ENCODE data around the gene FGFR3. TPM values are rescaled to one million over a fixed set of nuclear protein-coding genes. Genes with fewer than 3 reads are reported as not detected.
A peak's percentile ranks its signal among the peaks of the same experiment; 100 is the strongest.

FGFR3 gene
- total and polyA plus RNA-seq, 9 of the 15 experiments (the other 6 are each of a cell fraction or from before 2014, with no cell fraction given), result 1.2 to 60.4 (median 12.7) TPM

GRCh38 chr4:1784789-1785591 lies 8.1 kb upstream of the FGFR3 start (continued):
- TF ChIP-seq MNT (conservative IDR thresholded peaks at IDR 0.05), result peak in 1 of 2 experiments; percentile 31; a peak in 1 of 4 replicates
- TF ChIP-seq MEF2D (tag; conservative IDR thresholded peaks at IDR 0.05; ENCODE audit: low read depth), result peak; percentile 35; the same call in 1 of the 2 replicates
- TF ChIP-seq ATF1 (CRISPR knock-in tag; IDR thresholded peaks at IDR 0.05), result no peak
- TF ChIP-seq ATF1 (tag; IDR thresholded peaks at IDR 0.05), result peak; percentile 32; the same call in 1 of the 2 replicates
- TF ChIP-seq ZNF143 (CRISPR knock-in tag; IDR thresholded peaks at IDR 0.05), result peak; percentile 78
- no peak for TF ChIP-seq YBX1 (IDR thresholded peaks at IDR 0.05)
- TF ChIP-seq CREBBP (IDR thresholded peaks at IDR 0.05; ENCODE audit: low read depth, low read length), result no peak
- TF ChIP-seq CBX3 (IDR thresholded peaks at IDR 0.05; ENCODE audit: borderline replicate concordance in 1 of 2, low read length in 2 of 2), result peak in 1 of 2 experiments; percentile 65; a peak in 1 of 3 replicates
- TF ChIP-seq MEIS2 (IDR thresholded peaks at IDR 0.05; ENCODE audit: partially characterized antibody), result peak; percentile 62
- peak; percentile 78; the same call in 1 of the 2 replicates for TF ChIP-seq HDAC2 (IDR thresholded peaks at IDR 0.05)
- TF ChIP-seq, protein P1, sequence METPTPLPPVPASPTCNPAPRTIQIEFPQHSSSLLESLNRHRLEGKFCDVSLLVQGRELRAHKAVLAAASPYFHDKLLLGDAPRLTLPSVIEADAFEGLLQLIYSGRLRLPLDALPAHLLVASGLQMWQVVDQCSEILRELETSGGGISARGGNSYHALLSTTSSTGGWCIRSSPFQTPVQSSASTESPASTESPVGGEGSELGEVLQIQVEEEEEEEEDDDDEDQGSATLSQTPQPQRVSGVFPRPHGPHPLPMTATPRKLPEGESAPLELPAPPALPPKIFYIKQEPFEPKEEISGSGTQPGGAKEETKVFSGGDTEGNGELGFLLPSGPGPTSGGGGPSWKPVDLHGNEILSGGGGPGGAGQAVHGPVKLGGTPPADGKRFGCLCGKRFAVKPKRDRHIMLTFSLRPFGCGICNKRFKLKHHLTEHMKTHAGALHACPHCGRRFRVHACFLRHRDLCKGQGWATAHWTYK (CRISPR knock-in tag; IDR thresholded peaks at IDR 0.05), result peak; percentile 72; the same call in 1 of the 2 replicates
- no peak; the same call in 1 of the 2 replicates for TF ChIP-seq MYC (IDR thresholded peaks at IDR 0.05; ENCODE audit: low read depth, low read length)
- 0 out of 2 replicates have a peak, but pooled peaks have one; percentile 14 for TF ChIP-seq MYC (CRISPR knock-in tag; IDR thresholded peaks at IDR 0.05; ENCODE audit: borderline replicate concordance, low read depth)
- TF ChIP-seq SAFB2 (IDR thresholded peaks at IDR 0.05; ENCODE audit: borderline replicate concordance, low read depth, low read length, severe bottlenecking), result no peak
- peak; percentile 91 for TF ChIP-seq GATAD2A (IDR thresholded peaks at IDR 0.05)
- TF ChIP-seq GATAD2B (IDR thresholded peaks at IDR 0.05; ENCODE audit: borderline replicate concordance), result peak; percentile 88; the same call in 1 of the 2 replicates
- peak; percentile 51; the same call in 1 of the 2 replicates for TF ChIP-seq KLF13 (tag; IDR thresholded peaks at IDR 0.05; ENCODE audit: borderline replicate concordance, low read depth)
- TF ChIP-seq E2F8 (IDR thresholded peaks at IDR 0.05; ENCODE audit: low read depth, partially characterized antibody), result no peak
- TF ChIP-seq ZNF57 (CRISPR knock-in tag; IDR thresholded peaks at IDR 0.05), result no peak
- TF ChIP-seq ZNF24 (IDR thresholded peaks at IDR 0.05), result no peak
- 0 out of 2 replicates have a peak, but pooled peaks have one; percentile 63 for TF ChIP-seq HLTF (IDR thresholded peaks at IDR 0.05)
- TF ChIP-seq BACH1 (tag; IDR thresholded peaks at IDR 0.05), result no peak
- TF ChIP-seq ZNF408 (CRISPR knock-in tag; IDR thresholded peaks at IDR 0.05; ENCODE audit: low read depth), result no peak
- TF ChIP-seq SRSF7 (optimal IDR thresholded peaks at IDR 0.05; ENCODE audit: low read depth, low read length), result no peak
- no peak; the same call in 1 of the 2 replicates for TF ChIP-seq EP400 (IDR thresholded peaks at IDR 0.05)
